Measurements from ENCODE around the gene CABYR. TPM values are rescaled to one million over a fixed set of nuclear protein-coding genes. Genes with fewer than 3 reads are reported as not detected.

The CABYR gene
- total and polyA plus RNA-seq, 4 donors = 3.4 to 5.5 (median 4.2) TPM; not detected in 1

- Histone ChIP-seq H3K4me3 (ENCODE audit: low read length in 2 of 2) (no peak overlapping the region), H3K36me3 (ENCODE audit: control insufficient read depth in 1 of 2, insufficient read depth in 2 of 2, low read length in 1 of 2) (no peaks in the 10 kb centered on the region), H3K4me1 (ENCODE audit: control insufficient read depth in 1 of 2, insufficient read depth in 2 of 2, low read length in 2 of 2) (peaks cover 0 to 1% of the 10 kb centered on the region in 2 donors), H3K27me3 (ENCODE audit: control insufficient read depth in 1 of 2, insufficient read depth in 2 of 2, low read length in 1 of 2) (no peaks in the 10 kb centered on the region), H3K9me3 (ENCODE audit: control insufficient read depth, low read length) (no peaks in the 10 kb centered on the region), H3K27ac (ENCODE audit: low read depth in 1 of 2, low read length in 2 of 2) (no peak overlapping the region)
- DNase-seq (no peak), ATAC-seq (ENCODE audit: low FRiP score) (no peak)
- 89 to 91% methylated on average over 3 of the region's 3 CpGs for WGBS, 2 donors
- intact Hi-C loops (cut with DNase I) = no loop called here
Measured at GRCh38 chr18:24204904-24205303, 66.0 kb downstream of the CABYR start.

GRCh38 chr18:24208270-24209035 is 69.6 kb downstream of the CABYR start:
- WGBS, 2 donors = 48 to 50% methylated on average over 2 of the region's 2 CpGs
- Histone ChIP-seq H3K4me1 (ENCODE audit: control insufficient read depth in 1 of 2, insufficient read depth in 2 of 2, low read length in 2 of 2) (no peaks in the 10 kb centered on the region), H3K36me3 (ENCODE audit: control insufficient read depth in 1 of 2, insufficient read depth in 2 of 2, low read length in 1 of 2) (no peaks in the 10 kb centered on the region), H3K27me3 (ENCODE audit: control insufficient read depth in 1 of 2, insufficient read depth in 2 of 2, low read length in 1 of 2) (no peaks in the 10 kb centered on the region), H3K4me3 (ENCODE audit: low read length in 2 of 2) (no peak overlapping the region), H3K27ac (ENCODE audit: low read depth in 1 of 2, low read length in 2 of 2) (no peak overlapping the region), H3K9me3 (ENCODE audit: control insufficient read depth, low read length) (no peaks in the 10 kb centered on the region)
- ATAC-seq (ENCODE audit: low FRiP score) (no peak), DNase-seq (no peak)
- intact Hi-C loops (cut with DNase I) = no loop called here

- H3K4me1 ChIP-seq (ENCODE audit: control insufficient read depth in 1 of 2, insufficient read depth in 2 of 2, low read length in 2 of 2) = peaks cover 0 to 4% of the 10 kb centered on the region in 2 donors
- no peaks in the 10 kb centered on the region for H3K36me3 ChIP-seq (ENCODE audit: control insufficient read depth in 1 of 2, insufficient read depth in 2 of 2, low read length in 1 of 2)
- ATAC-seq (ENCODE audit: low FRiP score) (no peak), DNase-seq (no peak)
- intact Hi-C loops (cut with DNase I) = no loop called here
- no peaks in the 10 kb centered on the region for H3K27me3 ChIP-seq (ENCODE audit: control insufficient read depth in 1 of 2, insufficient read depth in 2 of 2, low read length in 1 of 2)
- 82 to 89% methylated on average over 6 of the region's 6 CpGs for WGBS, 2 donors
- no peak overlapping the region for H3K27ac ChIP-seq (ENCODE audit: low read depth in 1 of 2, low read length in 2 of 2)
- no peaks in the 10 kb centered on the region for H3K9me3 ChIP-seq (ENCODE audit: control insufficient read depth, low read length)
- H3K4me3 ChIP-seq (ENCODE audit: low read length in 2 of 2) = no peak overlapping the region
Measured at GRCh38 chr18:24209558-24209957, 70.7 kb downstream of the CABYR start.

Other genes with a start within 250 kb of the CABYR start
- 10 to 100 TPM; 13.4 to 21.2 TPM for gene TTC39C, start 124.3 kb upstream of the CABYR start, total RNA-seq
- gene TTC39C, start 124.3 kb upstream of the CABYR start, polyA plus RNA-seq = 10 to 100 TPM in 1 of 2 donors, 1 to 10 TPM in 1; 2.3 to 14.8 TPM

Measured in aorta (tissue), 5 donors.